Small intestine (tissue), 7 donors: Measurements from ENCODE around the gene PDZRN4. TPM values are rescaled to one million over a fixed set of nuclear protein-coding genes. Genes with fewer than 3 reads are reported as not detected.
"Not testable (repeated sequence)": the region's sequence is repeated elsewhere in the genome, so short reads cannot be mapped to it uniquely, and the experiment has no call there.

Experiments
- DNase-seq, 2 donors: peaks; one replicate each; pipeline versions ENCODE4 v3.0.0 to v3.0.0-alpha.2; 2013
- FAIRE-seq: peaks from 2 replicates; lab custom pipeline; 2012; peaks lifted over from hg19 to GRCh38; lab: Jason Lieb, UNC
- H3K27ac ChIP-seq, 3 donors: one replicate each; pipeline ENCODE4 v1.5.1; 2013; ENCODE audit warnings: low read length in 2 of 3, mild to moderate bottlenecking in 2 of 3, control low read depth in 1 of 3, inconsistent platforms in 1 of 3, low read depth in 1 of 3, moderate library complexity in 1 of 3
- H3K27me3 ChIP-seq, 3 donors: one replicate each; pipeline ENCODE4 v1.6.1; 2013; ENCODE audit warnings: low read length in 3 of 3, inconsistent platforms in 1 of 3; ENCODE audit not compliant: control insufficient read depth in 3 of 3, insufficient read depth in 3 of 3
- H3K36me3 ChIP-seq, 3 donors: one replicate each; pipeline ENCODE4 v1.6.1; 2013; ENCODE audit warnings: low read length in 3 of 3, inconsistent platforms in 1 of 3, low read depth in 1 of 3, mild to moderate bottlenecking in 1 of 3, moderate library complexity in 1 of 3; ENCODE audit not compliant: control insufficient read depth in 3 of 3, insufficient read depth in 2 of 3
- H3K4me1 ChIP-seq, 3 donors: one replicate each; pipeline ENCODE4 v1.6.1; 2013; ENCODE audit warnings: low read length in 2 of 3, inconsistent platforms in 1 of 3, low read depth in 1 of 3, mild to moderate bottlenecking in 1 of 3, moderate library complexity in 1 of 3; ENCODE audit not compliant: control insufficient read depth in 3 of 3, insufficient read depth in 2 of 3
- H3K4me3 ChIP-seq, 3 donors: one replicate each; pipeline ENCODE4 v1.5.1; 2013; ENCODE audit warnings: low read length in 3 of 3, control low read depth in 1 of 3, inconsistent platforms in 1 of 3, low read depth in 1 of 3, mild to moderate bottlenecking in 1 of 3, moderate library complexity in 1 of 3
- H3K9me3 ChIP-seq, 2 donors: one replicate each; pipeline ENCODE4 v1.6.1; 2013; ENCODE audit warnings: low read depth in 1 of 2, low read length in 1 of 2; ENCODE audit not compliant: control insufficient read depth in 2 of 2, insufficient read depth in 1 of 2
- WGBS, 3 donors: extraction: QIAGEN DNeasy Blood & Tissue Kit; methylation state at CpG; one replicate each; pipeline ENCODE4 v1.1.7; 2013; 5-methylcytosine and 5-hydroxymethylcytosine counted together
- polyA plus RNA-seq, 4 donors: library from polyadenylated mRNA; stranded (reverse) in 3 of 4; unstranded in 1 of 4; fragments of 200-250 nt in 3 of 4; fragments of 120-200 nt in 1 of 4; gene quantifications; one replicate each; pipeline versions ENCODE4 v1.2.1 to v1.2.3, GENCODE V29; 2013
- donor health status: healthy with polysubstance abuse.
- donor health status: control.
- donor health status: control.
- donor health status: Bipolar disorder and iron deficiency.
- donor health status: healthy.

The PDZRN4 gene
- polyA plus RNA-seq, 4 donors: 0.27 to 0.88 (median 0.27) TPM; not detected in 1

GRCh38 chr12:41547071-41547470 lies 359.0 kb downstream of the PDZRN4 start:
- H3K27me3 ChIP-seq, H3K4me1 ChIP-seq, H3K36me3 ChIP-seq, H3K9me3 ChIP-seq, H3K4me3 ChIP-seq, H3K27ac ChIP-seq, FAIRE-seq, DNase-seq: not testable (repeated sequence)
- WGBS, 3 donors: 52 to 72% (median 64%) methylated on average over 1 of the region's 1 CpG

GRCh38 chr12:41548926-41549325 lies 360.8 kb downstream of the PDZRN4 start:
- Histone ChIP-seq H3K27ac (no peak overlapping the region), H3K27me3 (no peaks in the 10 kb centered on the region), H3K36me3 (no peaks in the 10 kb centered on the region), H3K9me3 (no peaks in the 10 kb centered on the region), H3K4me3 (no peak overlapping the region), H3K4me1 (no peaks in the 10 kb centered on the region)
- FAIRE-seq (no peak), DNase-seq (no peak)
- WGBS, 3 donors: 93 to 94% (median 93%) methylated on average over 4 of the region's 4 CpGs

- DNase-seq (no peak), FAIRE-seq (no peak)
- no peak overlapping the region for H3K4me3 ChIP-seq
- WGBS, 3 donors: 60 to 62% (median 61%) methylated on average over 9 of the region's 9 CpGs
- no peaks in the 10 kb centered on the region for H3K9me3 ChIP-seq
- H3K27me3 ChIP-seq: no peaks in the 10 kb centered on the region
- no peaks in the 10 kb centered on the region for H3K36me3 ChIP-seq
- H3K27ac ChIP-seq: no peak overlapping the region
- no peaks in the 10 kb centered on the region for H3K4me1 ChIP-seq
Measured at GRCh38 chr12:41552588-41552987, 364.5 kb downstream of the PDZRN4 start.

GRCh38 chr12:41556176-41556575 lies 368.1 kb downstream of the PDZRN4 start:
- FAIRE-seq: no peak
- WGBS, 3 donors: 65 to 81% (median 70%) methylated on average over 3 of the region's 3 CpGs

GRCh38 chr12:41557344-41557743 lies 369.2 kb downstream of the PDZRN4 start:
- Histone ChIP-seq H3K4me1 (no peaks in the 10 kb centered on the region), H3K4me3 (no peak overlapping the region), H3K36me3 (no peaks in the 10 kb centered on the region), H3K27me3 (no peaks in the 10 kb centered on the region), H3K27ac (no peak overlapping the region), H3K9me3 (no peaks in the 10 kb centered on the region)
- DNase-seq: no peak
- no peak for FAIRE-seq
- 67 to 84% (median 83%) methylated on average over 4 of the region's 4 CpGs for WGBS, 3 donors

More at GRCh38 chr12:41556176-41556575, 368.1 kb downstream of the PDZRN4 start:
- Histone ChIP-seq H3K4me3 (no peak overlapping the region), H3K4me1 (no peaks in the 10 kb centered on the region), H3K27ac (no peak overlapping the region), H3K36me3 (no peaks in the 10 kb centered on the region), H3K9me3 (no peaks in the 10 kb centered on the region), H3K27me3 (no peaks in the 10 kb centered on the region)
- no peak for DNase-seq

- 76 to 95% (median 90%) methylated on average over 1 of the region's 1 CpG for WGBS, 3 donors
- Histone ChIP-seq H3K27me3 (no peaks in the 10 kb centered on the region), H3K4me1 (no peaks in the 10 kb centered on the region), H3K27ac (no peak overlapping the region), H3K36me3 (no peaks in the 10 kb centered on the region), H3K9me3 (no peaks in the 10 kb centered on the region), H3K4me3 (no peak overlapping the region)
- no peak for DNase-seq
- FAIRE-seq: no peak
Measured at GRCh38 chr12:41558671-41559070, 370.6 kb downstream of the PDZRN4 start.

GRCh38 chr12:41563051-41563450 lies 374.9 kb downstream of the PDZRN4 start:
- H3K36me3 ChIP-seq: no peaks in the 10 kb centered on the region
- WGBS, 3 donors: 89 to 93% (median 90%) methylated on average over 12 of the region's 12 CpGs
- FAIRE-seq (no peak), DNase-seq (no peak)
- no peak overlapping the region for H3K4me3 ChIP-seq
- no peaks in the 10 kb centered on the region for H3K27me3 ChIP-seq
- no peak overlapping the region for H3K27ac ChIP-seq
- H3K4me1 ChIP-seq: no peaks in the 10 kb centered on the region
- H3K9me3 ChIP-seq: no peaks in the 10 kb centered on the region

- 76 to 89% (median 81%) methylated on average over 1 of the region's 1 CpG for WGBS, 3 donors
- H3K27me3 ChIP-seq: no peaks in the 10 kb centered on the region
Measured at GRCh38 chr12:41564816-41565215, 376.7 kb downstream of the PDZRN4 start.

GRCh38 chr12:41566703-41567102 lies 378.6 kb downstream of the PDZRN4 start:
- 83 to 91% (median 90%) methylated on average over 2 of the region's 2 CpGs for WGBS, 3 donors
- Histone ChIP-seq H3K27me3 (no peaks in the 10 kb centered on the region), H3K27ac (no peak overlapping the region), H3K9me3 (no peaks in the 10 kb centered on the region), H3K4me3 (no peak overlapping the region), H3K4me1 (no peaks in the 10 kb centered on the region), H3K36me3 (no peaks in the 10 kb centered on the region)
- no peak for FAIRE-seq
- no peak for DNase-seq

More at GRCh38 chr12:41564816-41565215, 376.7 kb downstream of the PDZRN4 start:
- H3K27ac ChIP-seq: no peak overlapping the region
- H3K4me1 ChIP-seq: no peaks in the 10 kb centered on the region
- H3K36me3 ChIP-seq: no peaks in the 10 kb centered on the region
- no peak for DNase-seq
- no peak overlapping the region for H3K4me3 ChIP-seq
- H3K9me3 ChIP-seq: no peaks in the 10 kb centered on the region
- FAIRE-seq: no peak
